Measurements from ENCODE around the gene RGS17.

DNA sequence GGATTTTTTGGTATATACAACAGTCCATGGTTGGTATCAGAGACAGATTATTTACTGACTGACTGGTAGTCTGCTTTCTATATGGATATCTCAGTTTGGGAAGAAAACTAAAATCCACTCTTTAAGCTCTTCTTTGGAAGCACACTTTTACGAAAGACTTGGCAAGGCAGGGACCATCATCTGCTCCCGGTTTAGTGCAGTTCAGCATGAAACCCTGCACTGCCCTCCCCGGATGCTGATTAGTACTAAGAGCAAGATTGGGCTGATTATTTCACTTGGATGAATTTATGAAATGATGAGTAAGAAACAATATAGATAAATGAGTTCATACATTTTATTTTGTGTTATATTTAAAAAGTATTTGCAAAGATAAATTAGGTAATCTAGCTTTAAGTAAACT lies 56.3 kb downstream of the RGS17 start:
- TF ChIP-seq, protein P1, sequence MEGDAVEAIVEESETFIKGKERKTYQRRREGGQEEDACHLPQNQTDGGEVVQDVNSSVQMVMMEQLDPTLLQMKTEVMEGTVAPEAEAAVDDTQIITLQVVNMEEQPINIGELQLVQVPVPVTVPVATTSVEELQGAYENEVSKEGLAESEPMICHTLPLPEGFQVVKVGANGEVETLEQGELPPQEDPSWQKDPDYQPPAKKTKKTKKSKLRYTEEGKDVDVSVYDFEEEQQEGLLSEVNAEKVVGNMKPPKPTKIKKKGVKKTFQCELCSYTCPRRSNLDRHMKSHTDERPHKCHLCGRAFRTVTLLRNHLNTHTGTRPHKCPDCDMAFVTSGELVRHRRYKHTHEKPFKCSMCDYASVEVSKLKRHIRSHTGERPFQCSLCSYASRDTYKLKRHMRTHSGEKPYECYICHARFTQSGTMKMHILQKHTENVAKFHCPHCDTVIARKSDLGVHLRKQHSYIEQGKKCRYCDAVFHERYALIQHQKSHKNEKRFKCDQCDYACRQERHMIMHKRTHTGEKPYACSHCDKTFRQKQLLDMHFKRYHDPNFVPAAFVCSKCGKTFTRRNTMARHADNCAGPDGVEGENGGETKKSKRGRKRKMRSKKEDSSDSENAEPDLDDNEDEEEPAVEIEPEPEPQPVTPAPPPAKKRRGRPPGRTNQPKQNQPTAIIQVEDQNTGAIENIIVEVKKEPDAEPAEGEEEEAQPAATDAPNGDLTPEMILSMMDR (IDR thresholded peaks at IDR 0.05): no peak
- TF ChIP-seq POLR2A (IDR thresholded peaks at IDR 0.05): no peak
